ENCODE results near the gene OSBPL10. TPM values are rescaled to one million over a fixed set of nuclear protein-coding genes. Genes with fewer than 3 reads are reported as not detected.

Gene OSBPL10
- total RNA-seq, 2 donors from 2014 or later: 23.8 to 33.6 TPM

DNA sequence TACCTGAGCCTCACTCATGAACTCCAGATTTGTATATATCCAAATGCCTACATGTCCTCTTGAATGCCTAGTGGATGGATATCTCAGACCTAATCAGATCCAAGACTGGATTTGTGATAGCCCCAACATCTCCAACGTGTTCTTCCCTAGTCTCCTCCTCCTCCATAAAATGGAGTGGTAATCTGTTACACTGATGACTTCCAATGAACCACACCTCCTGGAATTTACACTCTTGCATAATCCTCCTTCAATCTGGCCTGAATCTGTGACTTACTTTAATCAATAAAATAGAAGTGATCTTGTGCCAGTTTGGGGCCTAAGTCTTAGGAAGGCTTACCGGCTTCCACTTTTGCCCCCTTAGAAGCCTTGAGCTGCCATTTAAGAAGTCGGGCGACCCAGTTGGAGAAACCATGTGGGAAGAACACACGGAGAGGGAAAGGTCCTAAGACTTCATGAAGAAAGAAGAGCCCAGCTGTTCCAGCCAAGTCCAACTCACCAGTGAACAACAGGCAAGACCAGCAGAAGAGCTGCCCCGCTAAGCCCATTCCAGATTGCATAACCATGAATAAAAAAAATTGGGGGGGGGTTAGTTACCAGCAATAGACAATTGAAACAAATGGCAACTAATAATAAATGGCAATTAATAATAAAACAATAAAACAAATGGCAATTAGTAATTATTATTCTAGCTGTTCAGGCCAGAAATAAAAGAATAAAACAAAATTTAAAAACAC lies 284.1 kb downstream of the OSBPL10 start:
- H3K9me3 ChIP-seq (ENCODE audit: control insufficient read depth, low read length): no peaks in the 10 kb centered on the region
- H3K4me1 ChIP-seq (ENCODE audit: control insufficient read depth, insufficient read depth, low read length): no peaks in the 10 kb centered on the region
- peaks cover 3% of the 10 kb centered on the region for H3K9me3 Mint-ChIP-seq
- peaks cover 6% of the 10 kb centered on the region for H3K36me3 Mint-ChIP-seq (ENCODE audit: low read depth)
- H3K4me1 Mint-ChIP-seq: peaks cover 4% of the 10 kb centered on the region
- TF ChIP-seq, protein P1, sequence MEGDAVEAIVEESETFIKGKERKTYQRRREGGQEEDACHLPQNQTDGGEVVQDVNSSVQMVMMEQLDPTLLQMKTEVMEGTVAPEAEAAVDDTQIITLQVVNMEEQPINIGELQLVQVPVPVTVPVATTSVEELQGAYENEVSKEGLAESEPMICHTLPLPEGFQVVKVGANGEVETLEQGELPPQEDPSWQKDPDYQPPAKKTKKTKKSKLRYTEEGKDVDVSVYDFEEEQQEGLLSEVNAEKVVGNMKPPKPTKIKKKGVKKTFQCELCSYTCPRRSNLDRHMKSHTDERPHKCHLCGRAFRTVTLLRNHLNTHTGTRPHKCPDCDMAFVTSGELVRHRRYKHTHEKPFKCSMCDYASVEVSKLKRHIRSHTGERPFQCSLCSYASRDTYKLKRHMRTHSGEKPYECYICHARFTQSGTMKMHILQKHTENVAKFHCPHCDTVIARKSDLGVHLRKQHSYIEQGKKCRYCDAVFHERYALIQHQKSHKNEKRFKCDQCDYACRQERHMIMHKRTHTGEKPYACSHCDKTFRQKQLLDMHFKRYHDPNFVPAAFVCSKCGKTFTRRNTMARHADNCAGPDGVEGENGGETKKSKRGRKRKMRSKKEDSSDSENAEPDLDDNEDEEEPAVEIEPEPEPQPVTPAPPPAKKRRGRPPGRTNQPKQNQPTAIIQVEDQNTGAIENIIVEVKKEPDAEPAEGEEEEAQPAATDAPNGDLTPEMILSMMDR (conservative IDR thresholded peaks at IDR 0.05): no peak
- no peak for DNase-seq
- H3K27me3 Mint-ChIP-seq (ENCODE audit: insufficient read depth): no peaks in the 10 kb centered on the region
- 94 to 100% methylated on average over 4 to 6 of the region's 6 CpGs for WGBS, 2 experiments (ENCODE audit: insufficient coverage in 1 of 2, insufficient read length in 1 of 2)
- no peaks in the 10 kb centered on the region for H3K27me3 ChIP-seq (ENCODE audit: control insufficient read depth, insufficient read depth, low read length, poor library complexity, severe bottlenecking)
- no peak overlapping the region for H3K27ac Mint-ChIP-seq
- H3K9ac ChIP-seq (ENCODE audit: extremely low read depth, low read length, poor library complexity, severe bottlenecking): no peak overlapping the region
- H3K4me3 Mint-ChIP-seq: no peak overlapping the region
- no peak overlapping the region for H3K4me3 ChIP-seq (ENCODE audit: low read length)
- H3K27ac ChIP-seq (ENCODE audit: low read depth, low read length): no peak overlapping the region
- H3K36me3 ChIP-seq (ENCODE audit: control insufficient read depth, insufficient read depth, low read length): no peaks in the 10 kb centered on the region

DNA sequence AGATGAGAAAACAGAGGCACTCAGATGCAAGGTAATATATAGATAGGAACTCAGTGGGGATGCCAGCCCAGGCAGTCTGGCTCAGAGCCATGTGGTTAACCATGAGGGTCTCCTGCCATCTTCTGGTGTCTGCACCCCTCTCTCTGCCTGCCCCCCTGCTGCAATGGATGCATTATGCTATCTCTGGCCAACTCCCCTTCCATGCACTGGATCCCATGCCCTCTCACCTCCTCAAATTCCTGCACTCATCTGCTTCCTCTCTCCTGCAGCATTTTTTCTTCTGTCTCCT lies 285.1 kb downstream of the OSBPL10 start:
- Histone ChIP-seq H3K4me3 (ENCODE audit: low read length) (no peak overlapping the region), H3K9ac (ENCODE audit: extremely low read depth, low read length, poor library complexity, severe bottlenecking) (no peak overlapping the region), H3K27me3 (ENCODE audit: control insufficient read depth, insufficient read depth, low read length, poor library complexity, severe bottlenecking) (no peaks in the 10 kb centered on the region), H3K9me3 (ENCODE audit: control insufficient read depth, low read length) (no peaks in the 10 kb centered on the region), H3K4me1 (ENCODE audit: control insufficient read depth, insufficient read depth, low read length) (no peaks in the 10 kb centered on the region), H3K36me3 (ENCODE audit: control insufficient read depth, insufficient read depth, low read length) (no peaks in the 10 kb centered on the region), H3K27ac (ENCODE audit: low read depth, low read length) (no peak overlapping the region)
- peaks cover 9% of the 10 kb centered on the region for H3K36me3 Mint-ChIP-seq (ENCODE audit: low read depth)
- H3K4me1 Mint-ChIP-seq: peaks cover 4% of the 10 kb centered on the region
- H3K4me3 Mint-ChIP-seq: no peak overlapping the region
- peak; percentile 59 for DNase-seq
- TF ChIP-seq, protein P1 (conservative IDR thresholded peaks at IDR 0.05): no peak
- H3K27ac Mint-ChIP-seq: no peak overlapping the region
- H3K9me3 Mint-ChIP-seq: peaks cover 3% of the 10 kb centered on the region
- H3K27me3 Mint-ChIP-seq (ENCODE audit: insufficient read depth): no peaks in the 10 kb centered on the region

DNA sequence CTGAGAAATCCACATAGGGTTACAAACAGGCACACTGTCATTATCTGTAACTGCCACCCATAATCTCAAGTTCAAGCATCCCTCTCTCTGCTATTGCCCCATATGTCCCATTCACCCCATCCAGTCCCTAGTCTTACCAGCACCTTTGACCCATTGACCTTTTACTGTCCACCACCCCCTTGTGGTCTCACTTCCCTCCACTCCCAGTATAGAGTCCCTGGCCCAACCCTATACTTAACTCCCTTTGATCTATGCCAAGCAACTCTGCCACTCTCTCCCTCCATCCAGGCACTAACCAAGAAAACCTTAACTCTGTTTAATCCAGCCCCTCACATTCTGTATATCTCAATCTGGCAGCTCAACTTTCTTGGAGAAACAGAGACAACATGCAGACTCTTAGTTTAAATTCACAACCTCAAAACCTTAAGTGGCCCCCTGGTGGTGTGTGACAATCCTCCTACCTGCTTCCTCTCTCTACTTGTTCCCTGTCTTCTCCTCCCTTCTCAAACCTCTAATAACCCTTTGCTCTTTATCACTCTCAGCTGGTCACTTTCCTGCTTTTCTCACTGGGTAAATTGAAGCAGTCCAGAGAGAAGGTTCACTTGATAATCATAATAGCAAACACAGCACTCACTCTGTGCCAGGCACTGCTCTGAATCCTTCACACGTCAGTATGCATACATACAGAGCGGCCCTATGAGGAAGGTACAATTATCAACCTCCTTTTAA lies 285.6 kb downstream of the OSBPL10 start:
- Mint-ChIP-seq H3K36me3 (ENCODE audit: low read depth) (peaks cover 13% of the 10 kb centered on the region), H3K9me3 (peaks cover 3% of the 10 kb centered on the region), H3K4me3 (no peak overlapping the region), H3K4me1 (peaks cover 4% of the 10 kb centered on the region), H3K27ac (no peak overlapping the region), H3K27me3 (ENCODE audit: insufficient read depth) (no peaks in the 10 kb centered on the region)
- DNase-seq: peak; percentile 88
- TF ChIP-seq, protein P1 (conservative IDR thresholded peaks at IDR 0.05): peak; percentile 81
- Histone ChIP-seq H3K27ac (ENCODE audit: low read depth, low read length) (no peak overlapping the region), H3K9ac (ENCODE audit: extremely low read depth, low read length, poor library complexity, severe bottlenecking) (no peak overlapping the region), H3K4me1 (ENCODE audit: control insufficient read depth, insufficient read depth, low read length) (no peaks in the 10 kb centered on the region), H3K9me3 (ENCODE audit: control insufficient read depth, low read length) (no peaks in the 10 kb centered on the region), H3K27me3 (ENCODE audit: control insufficient read depth, insufficient read depth, low read length, poor library complexity, severe bottlenecking) (no peaks in the 10 kb centered on the region), H3K4me3 (ENCODE audit: low read length) (no peak overlapping the region), H3K36me3 (ENCODE audit: control insufficient read depth, insufficient read depth, low read length) (no peaks in the 10 kb centered on the region)
- 82 to 84% methylated on average over 2 of the region's 2 CpGs for WGBS, 2 experiments (ENCODE audit: insufficient coverage in 1 of 2, insufficient read length in 1 of 2)
